ENCODE results near the gene TUBA4B.

The TUBA4B gene
- 0 to 1.1 (median 0) reads per million in 17 experiments for total RNA-seq

DNA sequence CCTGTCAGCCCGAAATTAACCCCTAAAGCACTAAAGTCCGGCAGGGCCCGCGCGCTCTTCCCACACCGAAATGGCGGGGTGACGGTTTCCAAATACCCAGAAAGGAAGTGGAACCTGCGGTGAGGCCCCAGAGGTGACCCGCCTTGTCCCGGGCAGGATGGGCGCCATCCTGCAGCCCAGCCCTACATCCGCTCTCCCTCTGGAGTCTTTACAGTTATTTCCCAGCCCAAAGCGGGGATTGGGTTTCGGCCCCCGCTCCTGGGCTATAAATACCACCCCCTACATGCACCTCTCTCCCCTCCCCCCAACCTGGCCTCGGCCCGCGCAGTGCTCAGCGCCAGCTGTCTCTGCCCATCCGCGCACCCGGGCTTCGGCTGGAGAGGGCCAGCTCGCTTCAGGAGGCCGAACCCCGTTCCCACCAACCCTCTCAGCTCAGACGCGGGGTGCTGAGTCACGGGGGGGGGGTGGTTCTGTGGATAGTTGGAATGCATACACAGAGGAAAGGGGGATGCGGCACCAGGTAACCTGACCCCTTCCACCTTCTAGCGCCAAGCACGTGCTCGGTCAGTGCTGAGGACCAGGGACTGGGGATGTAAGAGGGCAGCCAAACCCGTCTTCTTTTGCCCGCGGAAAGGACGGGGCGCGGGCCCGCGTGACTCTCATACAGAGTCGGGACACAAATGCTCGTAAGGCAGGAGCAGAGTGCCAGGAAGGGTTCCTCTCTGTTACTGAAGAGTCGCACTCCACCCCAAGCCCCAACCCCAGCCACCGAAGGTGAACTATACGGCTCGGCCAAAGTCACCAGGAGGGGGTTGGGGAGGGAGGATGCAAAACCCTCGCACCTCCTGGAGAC lies at the start of gene TUBA4B:
Gene TUBA4B (plus strand): TSS at position 344 of the 853 bp plus-strand sequence. CDS start 165 bp downstream, at position 509.
- DNase-seq: peak; percentile 20 to 58 (median 37)

DNA sequence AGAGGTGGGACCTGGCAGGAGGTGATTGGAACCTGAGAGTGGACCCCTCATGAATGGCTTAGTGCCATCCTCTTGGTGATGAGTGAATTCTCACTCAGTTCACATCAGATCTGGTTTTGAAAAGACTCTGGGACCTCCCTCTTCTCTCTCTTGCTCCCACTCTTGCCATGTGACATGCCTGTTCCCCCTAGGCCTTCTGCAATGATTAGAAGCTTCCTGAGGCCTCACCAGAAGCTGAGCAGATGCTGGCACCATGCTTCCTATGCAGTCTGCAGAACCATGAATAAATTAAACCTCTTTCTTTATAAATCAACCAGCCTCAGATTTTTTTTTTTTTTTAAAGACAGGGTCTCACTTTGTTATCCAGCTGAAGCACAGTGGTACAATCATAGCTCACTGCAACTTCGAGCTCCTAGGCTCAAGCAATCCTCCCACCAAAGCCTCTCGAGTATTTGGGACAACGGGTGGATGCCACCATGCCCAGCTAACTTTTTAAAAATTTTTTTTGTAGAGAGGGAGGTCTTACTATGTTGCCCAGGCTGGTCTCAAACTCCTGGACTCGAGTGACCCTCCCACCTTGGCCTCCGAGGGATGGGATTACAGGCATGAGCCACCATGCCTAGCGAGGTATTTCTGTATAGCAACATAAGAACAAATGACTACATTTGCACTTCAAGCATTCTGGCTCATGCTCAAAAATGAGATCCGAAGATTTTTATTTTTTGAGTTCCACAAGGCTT lies 48.4 kb upstream of the TUBA4B start:
- DNase-seq: no peak

DNA sequence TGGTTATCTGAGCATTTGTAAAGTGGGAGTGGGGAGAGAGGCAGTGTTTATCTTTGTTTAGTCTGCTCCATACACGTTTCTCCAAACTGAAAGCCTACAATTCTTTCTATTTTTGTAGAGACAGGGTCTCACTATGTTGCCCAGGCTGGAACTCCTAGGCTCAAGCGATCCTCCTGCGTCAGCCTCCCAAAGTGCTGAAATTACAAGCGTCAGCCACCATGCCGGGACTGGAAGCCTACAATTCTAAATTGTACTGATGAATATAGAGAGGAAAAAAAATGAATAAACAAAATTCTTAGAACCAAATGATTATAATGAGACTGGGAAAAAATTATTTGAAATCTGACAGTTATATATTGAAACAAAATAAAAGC lies 47.9 kb upstream of the TUBA4B start:
- no peak for DNase-seq

DNA sequence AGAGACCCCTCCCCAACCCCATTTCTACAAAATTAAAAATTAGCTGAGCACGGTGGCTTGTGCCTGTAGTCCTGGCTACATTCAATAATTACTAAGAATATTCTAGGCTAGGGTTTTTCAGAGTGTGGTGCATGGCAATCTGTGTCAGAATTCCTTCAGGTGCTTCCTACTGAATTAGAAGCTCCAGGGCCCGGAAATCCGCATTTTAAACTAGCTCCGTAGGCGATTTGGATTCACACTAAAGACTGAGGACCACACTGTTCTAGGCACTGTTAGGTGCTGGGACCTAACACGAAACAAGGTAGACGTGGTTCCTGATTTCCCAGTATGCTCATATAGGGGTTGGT lies 47.1 kb upstream of the TUBA4B start:
- DNase-seq: no peak

DNA sequence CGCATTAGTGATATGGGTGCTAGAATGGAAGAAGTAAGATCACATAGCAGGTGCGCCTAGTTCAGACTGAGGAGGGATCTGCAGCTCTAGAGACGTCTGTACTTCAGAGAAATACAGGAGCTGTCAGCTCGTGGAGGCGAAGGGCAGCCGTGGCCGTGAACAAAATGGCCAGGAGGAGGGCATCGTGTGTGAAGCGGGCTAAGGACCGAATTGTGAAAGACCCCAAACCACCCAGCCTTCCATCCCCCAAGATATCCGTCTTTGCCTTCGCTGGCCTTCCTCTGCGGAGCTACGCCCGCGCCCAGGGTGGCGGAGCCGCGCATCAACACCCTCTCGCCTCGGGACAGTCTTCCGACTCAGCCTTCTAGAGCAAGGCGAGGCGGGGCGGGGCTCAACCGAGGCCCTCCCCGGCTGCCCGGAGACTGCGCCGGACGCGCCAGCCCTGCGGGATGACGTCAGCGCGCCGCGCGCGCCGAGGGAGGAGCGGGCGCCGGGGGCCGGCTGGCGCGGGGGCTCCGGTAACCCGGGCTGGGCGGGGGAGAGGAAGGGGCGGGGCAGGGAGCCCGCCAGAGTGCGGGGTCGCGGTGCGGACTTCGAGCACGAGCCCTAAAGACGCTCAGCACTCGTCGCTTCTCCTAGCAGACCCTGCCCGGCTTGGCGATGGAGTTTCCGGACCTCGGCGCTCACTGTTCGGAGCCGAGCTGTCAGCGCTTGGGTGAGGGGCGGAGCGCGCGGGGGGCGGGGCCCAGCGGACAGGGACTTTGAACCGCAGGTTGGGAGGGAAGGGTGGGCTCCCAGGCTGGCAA lies 46.5 kb upstream of the TUBA4B start, which contains the start of gene ZFAND2B:
Gene ZFAND2B (plus strand): TSS at position 455 of the 806 bp plus-strand sequence. CDS start 206 bp downstream, at position 661.
- peak; percentile 97 to 99 (median 98) for DNase-seq

DNA sequence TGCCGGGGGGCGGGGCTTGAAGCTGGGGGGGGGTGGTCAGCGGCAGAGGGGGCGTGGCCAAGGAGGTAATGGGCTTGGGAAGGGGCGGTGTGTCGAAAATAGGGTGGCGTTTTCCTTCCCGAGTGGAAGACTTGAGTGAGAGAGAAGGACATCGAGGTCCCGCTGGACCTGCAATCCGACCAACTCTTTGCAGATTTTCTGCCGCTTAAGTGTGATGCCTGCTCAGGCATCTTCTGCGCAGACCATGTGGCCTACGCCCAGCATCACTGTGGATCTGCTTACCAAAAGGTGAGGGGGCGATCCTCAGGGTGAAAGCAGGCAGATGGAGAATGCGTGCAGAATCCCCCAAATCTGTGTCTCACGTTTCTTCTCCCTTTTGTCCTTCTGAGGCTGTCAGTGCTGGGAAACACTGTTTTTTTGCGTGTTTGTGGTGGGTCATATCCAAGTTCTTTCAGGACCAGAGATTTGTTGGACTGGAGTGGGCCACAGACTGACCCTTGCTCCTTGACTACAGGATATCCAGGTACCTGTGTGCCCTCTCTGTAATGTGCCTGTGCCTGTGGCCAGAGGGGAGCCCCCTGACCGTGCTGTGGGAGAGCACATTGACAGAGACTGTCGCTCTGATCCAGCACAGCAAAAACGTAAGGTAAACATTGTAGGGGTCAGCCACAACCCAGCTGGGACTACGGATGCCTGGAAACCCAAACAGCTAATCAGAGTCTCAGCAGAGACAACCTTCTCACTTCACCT lies 45.7 kb upstream of the TUBA4B start:
- DNase-seq: no peak

DNA sequence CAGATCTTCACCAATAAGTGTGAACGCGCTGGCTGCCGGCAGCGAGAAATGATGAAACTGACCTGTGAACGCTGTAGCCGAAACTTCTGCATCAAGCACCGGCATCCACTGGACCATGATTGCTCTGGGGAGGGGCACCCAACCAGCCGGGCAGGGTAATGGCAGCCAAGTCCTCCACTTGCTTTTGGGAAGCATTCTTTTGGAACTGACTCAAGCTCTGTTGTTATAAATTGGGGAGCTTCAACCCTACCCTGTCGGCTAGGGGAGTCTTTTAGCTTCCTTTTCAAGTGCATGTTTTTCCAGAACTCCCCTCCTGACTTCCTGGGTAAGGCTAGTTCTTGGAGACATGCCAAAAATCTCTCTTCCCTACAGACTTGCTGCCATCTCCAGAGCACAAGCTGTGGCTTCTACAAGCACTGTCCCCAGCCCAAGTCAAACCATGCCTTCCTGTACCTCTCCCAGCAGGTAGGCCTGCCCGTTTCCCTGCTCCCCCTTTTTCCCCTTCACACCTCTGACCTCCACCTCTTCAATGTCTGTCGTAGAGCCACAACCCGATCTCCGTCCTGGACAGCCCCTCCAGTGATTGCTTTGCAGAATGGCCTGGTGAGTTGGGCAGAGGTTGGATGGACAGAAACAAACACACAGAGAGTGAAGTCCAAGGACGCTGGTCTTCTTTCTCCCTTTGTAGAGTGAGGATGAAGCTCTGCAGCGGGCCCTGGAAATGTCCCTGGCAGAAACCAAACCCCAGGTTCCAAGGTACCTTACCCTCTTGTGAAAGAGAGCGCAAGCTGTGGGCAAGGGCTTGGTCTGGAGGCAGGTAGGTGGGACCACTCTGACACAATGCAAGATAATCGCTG lies 44.9 kb upstream of the TUBA4B start:
- peak; percentile 10 to 55 (median 36) for DNase-seq

DNA sequence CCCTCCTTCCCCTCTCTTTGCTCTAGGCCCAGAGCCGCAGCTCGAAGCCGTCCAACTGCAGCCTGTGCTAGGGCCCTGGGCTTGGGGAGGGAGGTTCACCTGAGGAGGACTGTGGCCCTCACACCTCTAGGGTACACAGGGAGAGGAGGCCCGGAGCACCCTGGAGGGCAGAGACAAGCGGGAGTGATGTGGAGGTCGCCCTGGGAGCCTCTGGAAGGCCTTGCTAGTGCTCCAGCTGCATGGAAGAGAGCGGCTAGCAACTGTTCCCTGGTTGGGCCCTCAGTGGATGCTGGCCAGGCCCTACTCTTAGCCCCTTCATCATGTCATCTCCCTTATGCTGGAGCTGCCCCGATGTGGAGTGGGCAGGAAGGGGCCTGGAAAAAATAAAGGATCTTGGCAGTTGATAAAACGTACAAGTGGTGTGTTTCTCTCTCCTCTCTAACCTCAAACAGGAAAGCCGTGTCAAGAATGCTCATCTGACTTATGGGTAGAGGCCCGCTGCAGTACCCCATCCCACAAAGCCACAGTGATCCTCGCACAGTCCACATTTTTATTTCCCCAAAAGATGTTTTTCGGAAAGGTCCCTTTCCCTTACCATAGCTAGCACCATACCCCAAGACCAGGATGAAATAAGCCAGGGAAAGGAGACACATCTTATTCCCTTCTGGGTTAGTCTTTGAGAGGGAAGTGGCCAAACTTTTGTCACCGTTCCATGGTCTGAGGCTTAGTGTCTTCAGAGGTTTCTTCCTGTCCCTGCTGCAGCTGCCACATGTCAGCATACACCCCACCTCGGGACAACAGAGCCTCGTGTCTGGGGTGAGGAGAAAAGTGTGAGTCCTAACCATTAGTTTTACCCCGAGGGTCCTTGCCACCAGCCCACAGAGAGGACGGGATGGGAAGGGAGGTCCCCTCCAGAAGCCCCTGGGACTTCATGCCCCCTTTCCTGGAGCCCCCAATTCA lies 43.5 kb upstream of the TUBA4B start:
- DNase-seq: no peak

DNA sequence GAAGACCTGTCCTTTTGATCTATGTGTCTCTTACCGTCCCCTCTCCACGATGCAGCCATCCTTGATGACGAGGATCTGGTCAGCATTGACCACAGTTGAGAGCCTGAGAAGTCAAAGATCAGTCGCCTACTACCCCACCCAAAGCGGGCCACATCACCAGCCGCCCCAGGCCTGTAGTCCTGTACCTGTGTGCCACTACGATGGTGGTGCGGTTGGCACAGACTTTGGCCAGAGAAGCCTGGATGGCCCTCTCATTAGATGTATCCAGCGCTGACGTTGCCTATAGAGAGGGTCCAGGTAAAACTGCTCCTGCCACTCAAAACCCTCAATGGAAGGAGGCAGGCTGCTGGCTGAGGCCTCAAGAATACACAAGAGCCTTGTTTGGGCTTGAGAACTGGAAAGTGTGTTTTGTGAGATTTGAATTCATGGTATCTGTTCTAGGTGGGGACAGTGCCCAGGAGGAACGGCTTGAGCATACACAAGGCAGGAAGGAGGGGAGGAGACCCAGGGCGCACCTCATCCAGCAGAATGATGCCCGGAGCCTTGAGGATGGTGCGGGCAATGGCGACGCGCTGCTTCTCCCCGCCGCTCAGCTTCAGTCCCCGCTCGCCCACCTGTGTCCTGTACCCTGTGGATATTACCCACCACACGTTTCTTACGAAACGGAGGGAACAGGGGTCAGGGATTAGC lies 42.7 kb upstream of the TUBA4B start:
- no peak for DNase-seq

DNA sequence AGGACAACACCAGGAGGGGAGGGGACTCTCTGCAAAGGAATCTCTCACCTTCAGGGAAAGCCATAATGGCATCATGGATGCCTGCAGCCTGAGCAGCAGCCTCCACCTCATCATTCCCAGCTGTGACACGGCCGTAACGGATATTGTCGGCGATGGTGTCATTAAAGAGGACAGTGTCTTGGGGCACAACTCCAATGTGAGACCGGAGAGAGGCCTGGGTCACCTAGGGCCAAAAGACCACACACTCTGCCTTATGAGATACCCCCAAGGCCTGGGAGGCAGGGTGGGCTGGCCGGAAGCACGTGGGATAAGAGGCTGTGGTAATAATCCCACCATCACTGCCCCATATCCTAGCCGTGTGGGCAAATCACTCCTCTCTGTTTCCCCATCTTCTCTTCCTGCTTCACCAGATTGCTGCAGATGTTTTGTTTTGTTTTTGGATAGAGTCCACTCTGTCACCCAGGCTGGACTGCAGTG lies 42.1 kb upstream of the TUBA4B start:
- no peak for DNase-seq

DNA sequence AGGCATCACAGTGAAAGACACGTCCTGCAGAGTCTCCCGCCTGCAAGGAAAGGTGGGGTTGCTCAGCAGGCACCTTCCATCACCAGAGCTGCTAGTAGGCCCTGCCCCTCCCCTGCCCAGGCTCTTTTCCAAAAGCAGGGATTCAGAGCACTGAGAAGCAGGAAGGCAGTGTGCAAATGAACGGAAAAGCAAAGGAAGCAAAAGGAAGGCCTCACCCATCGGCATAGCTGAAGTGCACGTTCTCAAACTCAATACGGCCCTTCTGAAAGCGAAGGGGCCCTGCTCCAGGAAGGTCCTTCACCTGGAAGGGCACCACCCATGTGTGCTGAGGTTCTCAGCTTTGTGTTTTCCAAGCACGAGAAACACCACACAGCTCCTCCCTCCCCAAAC lies 40.0 kb upstream of the TUBA4B start:
- DNase-seq: no peak

DNA sequence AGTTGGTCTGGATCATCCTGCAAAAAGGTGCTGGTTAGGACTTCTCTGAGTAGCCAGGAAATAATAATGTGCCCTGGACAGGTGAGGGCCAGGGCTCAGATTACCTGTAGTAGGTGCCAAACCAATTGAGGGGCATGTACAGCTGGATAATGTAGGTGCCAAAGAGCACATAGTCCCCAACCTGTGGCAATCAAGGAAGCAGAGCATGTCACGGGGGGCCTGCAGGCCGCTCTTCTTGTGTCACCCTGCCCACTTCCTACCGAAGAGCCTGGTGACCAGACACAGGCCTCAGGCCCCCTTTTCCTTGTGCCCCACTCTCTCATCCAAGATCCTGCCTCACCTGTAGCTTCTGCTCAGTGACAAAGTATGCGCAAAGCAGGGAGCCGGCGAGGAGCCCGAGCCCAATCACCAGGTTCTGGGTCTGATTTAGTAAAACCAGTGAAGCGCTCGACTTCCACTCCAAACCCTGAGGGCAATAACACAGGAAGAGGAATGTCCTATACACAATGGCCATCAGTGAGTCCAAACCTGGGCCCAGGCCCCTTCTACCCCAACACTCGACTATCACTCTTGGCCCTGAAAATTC lies 39.5 kb upstream of the TUBA4B start:
- no peak for DNase-seq

DNA sequence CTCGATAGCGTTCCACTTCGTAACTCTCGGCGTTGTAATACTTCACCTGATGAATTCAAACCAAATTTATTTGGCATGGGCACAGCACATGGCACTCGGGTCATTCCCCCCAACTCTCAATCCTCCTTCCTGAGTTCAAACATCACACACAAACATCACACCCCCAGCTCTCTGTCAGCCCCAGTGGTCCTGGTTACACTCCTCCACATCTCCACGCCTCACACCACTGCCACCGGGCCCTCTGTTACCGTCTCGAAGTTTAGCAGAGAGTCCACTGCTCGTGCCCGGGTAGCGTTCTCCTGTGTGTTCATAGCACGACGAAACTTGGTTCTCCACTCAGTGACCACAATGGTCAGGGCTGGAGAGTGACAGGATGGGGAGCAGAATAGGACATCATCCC lies 38.9 kb upstream of the TUBA4B start:
- no peak for DNase-seq

DNA sequence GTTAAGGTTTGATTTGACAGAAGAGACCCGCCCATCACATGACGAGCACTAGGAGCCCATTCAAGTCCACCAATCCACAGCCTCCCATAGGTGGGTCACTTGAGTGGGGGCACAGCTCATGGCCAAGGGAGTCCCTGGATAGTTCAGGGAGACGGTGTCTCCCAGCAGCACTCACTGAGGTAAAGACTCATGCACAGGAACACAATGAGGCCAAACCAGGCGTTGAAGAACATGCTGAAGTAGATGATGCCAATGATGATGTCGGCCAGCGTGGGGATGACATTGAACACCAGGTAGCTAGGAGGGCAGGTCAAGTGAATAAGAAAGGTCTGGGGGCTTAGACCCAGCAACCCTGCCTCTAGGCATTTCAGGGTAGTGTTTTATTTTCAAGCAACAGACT lies 38.3 kb upstream of the TUBA4B start:
- no peak for DNase-seq

DNA sequence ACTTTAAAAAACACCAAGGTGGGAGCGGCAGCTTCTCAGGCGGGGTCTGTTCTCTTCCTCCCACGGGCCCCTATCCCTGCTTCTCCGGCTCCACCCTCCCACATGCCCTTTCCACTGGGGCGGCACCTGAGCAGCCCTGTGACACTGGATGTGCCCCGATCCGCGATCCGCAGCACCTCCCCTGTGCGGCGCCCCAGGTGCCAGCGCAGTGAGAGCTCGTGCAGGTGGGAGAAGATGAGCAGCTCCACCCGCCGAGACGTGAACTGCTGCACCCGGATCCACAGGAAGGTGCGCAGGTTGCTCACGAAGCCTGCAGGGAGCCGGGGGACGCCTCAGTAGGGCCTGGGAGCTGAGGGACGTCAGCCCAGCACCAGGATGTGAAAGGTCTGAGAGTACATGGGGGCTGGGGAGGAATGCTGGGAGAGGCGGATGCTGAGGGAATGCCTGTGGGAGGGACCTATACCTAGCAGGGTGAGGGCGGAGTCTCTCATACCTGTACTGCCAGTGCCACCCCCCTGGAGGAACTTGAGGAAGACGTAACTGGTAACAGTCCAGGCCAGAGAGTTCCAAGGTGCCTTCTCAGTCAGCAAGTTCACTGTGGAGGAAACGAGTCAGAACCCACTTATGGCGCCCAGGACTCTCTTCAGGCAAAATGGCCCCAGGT lies 37.0 kb upstream of the TUBA4B start:
- DNase-seq: no peak

DNA sequence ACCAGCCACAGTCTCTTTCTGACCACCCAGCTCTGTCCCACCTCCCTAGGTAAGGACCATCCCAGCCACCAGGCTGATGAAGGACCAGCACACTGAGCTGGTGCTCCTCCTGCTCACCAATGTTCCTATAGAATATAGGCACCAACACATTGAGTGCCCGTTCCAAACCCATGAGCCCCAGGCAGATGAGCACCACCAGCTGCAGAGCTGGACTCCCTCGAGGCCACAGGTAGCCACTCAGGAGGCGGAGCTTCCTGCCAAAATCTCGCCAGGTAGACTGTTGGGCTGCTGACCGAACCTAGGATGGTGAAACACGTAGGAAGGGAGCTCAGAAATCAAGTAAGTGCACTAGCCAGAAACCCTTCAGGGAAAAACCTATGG lies 36.5 kb upstream of the TUBA4B start:
- no peak for DNase-seq

DNA sequence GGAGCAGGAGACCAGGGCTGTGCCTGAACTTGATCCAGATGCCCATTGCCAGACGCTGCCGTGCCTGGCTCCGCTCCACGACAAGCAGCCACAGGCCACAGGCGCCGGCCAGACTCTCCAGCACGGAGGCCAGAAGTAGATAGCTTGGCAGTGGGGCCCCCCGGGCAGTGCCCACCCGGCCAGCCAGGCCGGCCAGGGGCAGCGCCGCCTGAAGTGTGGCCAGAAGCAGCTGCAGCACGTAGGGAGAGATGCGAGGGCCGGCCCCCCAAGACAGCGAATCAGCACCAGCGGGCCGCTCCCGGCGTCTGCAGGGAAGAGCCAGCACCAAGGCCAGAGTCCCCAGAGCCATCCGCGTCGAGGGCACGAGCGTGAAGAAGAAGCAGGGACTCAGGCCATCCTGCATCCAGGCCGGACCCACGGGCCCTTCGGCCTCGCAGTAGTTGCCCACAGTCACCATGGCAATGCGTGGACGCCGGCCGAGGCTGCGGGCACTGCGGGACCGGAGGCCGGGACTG lies 34.8 kb upstream of the TUBA4B start:
- peak; percentile 46 to 76 (median 64) for DNase-seq
